Loucy (cell line): ENCODE measurements around the gene CCL15.

ENCODE experiments used
- H2AFZ ChIP-seq: fragments of 200-600 bp; sonication (generic); 2 replicates; pipeline ENCODE4 v1.6.0; 2016; ENCODE audit warnings: antibody characterized with exemption, mild to moderate bottlenecking, low read length, moderate library complexity
- H3F3A ChIP-seq: fragments of 200-600 bp; 2 replicates; pipeline ENCODE4 v1.6.0; 2016; ENCODE audit warnings: antibody characterized with exemption, low read depth, mild to moderate bottlenecking
- H3K27me3 ChIP-seq: fragments of 200-600 bp; sonication (generic); 2 replicates; pipeline ENCODE4 v1.6.1; 2014; ENCODE audit warnings: low read length, mild to moderate bottlenecking; ENCODE audit not compliant: insufficient read depth, poor library complexity, severe bottlenecking
- H3K36me3 ChIP-seq: fragments of 200-600 bp; sonication (generic); 2 replicates; pipeline ENCODE4 v1.6.1; 2016; ENCODE audit warnings: low read length; ENCODE audit not compliant: insufficient read depth
- H3K4me1 ChIP-seq: fragments of 200-600 bp; sonication (generic); 2 replicates; pipeline ENCODE4 v1.5.1; 2014; ENCODE audit warnings: low read length, mild to moderate bottlenecking; ENCODE audit not compliant: insufficient read depth, poor library complexity, severe bottlenecking
- H3K4me2 ChIP-seq: fragments of 200-600 bp; sonication (generic); 2 replicates; pipeline ENCODE4 v1.6.0; 2014; ENCODE audit warnings: antibody characterized with exemption, low read length, low read depth, mild to moderate bottlenecking; ENCODE audit not compliant: poor library complexity, severe bottlenecking
- H3K4me3 ChIP-seq: fragments of 200-600 bp; sonication (generic); 2 replicates; pipeline ENCODE4 v1.5.1; 2014; ENCODE audit warnings: low read length, mild to moderate bottlenecking, mixed read lengths; ENCODE audit not compliant: poor library complexity, severe bottlenecking
- H3K79me2 ChIP-seq: fragments of 200-600 bp; sonication (generic); 2 replicates; pipeline ENCODE4 v1.6.1; 2014; ENCODE audit warnings: low read length; ENCODE audit not compliant: insufficient read depth
- H3K9ac ChIP-seq: fragments of 200-600 bp; sonication (generic); 2 replicates; pipeline ENCODE4 v1.6.0; 2014; ENCODE audit warnings: mild to moderate bottlenecking, low read depth, low read length, moderate library complexity; ENCODE audit not compliant: poor library complexity, severe bottlenecking
- H3K9me2 ChIP-seq: fragments of 200-600 bp; sonication (generic); replicated peaks from 2 replicates; pipeline ENCODE4 v1.6.1; 2016; ENCODE audit warnings: low read depth, low read length, mixed read lengths
- H3K9me3 ChIP-seq: fragments of 200-600 bp; sonication (generic); 2 replicates; pipeline ENCODE4 v1.6.1; 2014; ENCODE audit warnings: mild to moderate bottlenecking, antibody characterized with exemption, low read length, low read depth; ENCODE audit not compliant: insufficient read depth
- H4K20me1 ChIP-seq: fragments of 200-600 bp; sonication (generic); 2 replicates; pipeline ENCODE4 v1.6.0; 2014; ENCODE audit warnings: antibody characterized with exemption, low read length, mild to moderate bottlenecking; ENCODE audit not compliant: insufficient read depth, poor library complexity, severe bottlenecking
- EZH2phosphoT487 ChIP-seq: fragments of 200-600 bp; IDR thresholded peaks from 2 replicates; pipeline ENCODE4 v1.6.1; 2018; ENCODE audit warnings: antibody characterized with exemption, mild to moderate bottlenecking, moderate library complexity, borderline replicate concordance
- TF ChIP-seq, protein P1 (sequence below): fragments of 200-600 bp; sonication (generic); conservative IDR thresholded peaks from 2 replicates; pipeline ENCODE4 v1.5.1; 2014; ENCODE audit warnings: mild to moderate bottlenecking, antibody characterized with exemption, low read length

CCL15 gene

DNA sequence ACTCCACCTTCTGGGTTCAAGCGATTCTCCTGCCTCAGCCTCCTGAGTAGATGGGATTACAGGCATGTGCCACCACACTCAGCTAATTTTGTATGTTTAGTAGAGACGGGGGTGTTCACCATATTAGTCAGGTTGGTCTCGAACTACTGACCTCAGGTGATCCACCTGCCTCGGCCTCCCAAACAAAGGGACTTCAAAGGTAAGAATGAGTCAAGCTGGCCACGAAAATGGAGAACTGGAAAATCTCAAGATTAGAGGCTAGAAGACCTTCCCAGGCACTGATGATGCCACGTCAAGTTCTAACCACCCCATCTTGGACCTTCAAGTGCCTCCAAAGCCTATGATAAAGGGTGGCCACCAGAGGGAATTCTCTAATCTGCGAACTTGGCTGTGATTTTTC lies 1.3 kb upstream of the CCL15 start:
- H3K79me2 ChIP-seq = no peaks in the 10 kb centered on the region
- TF ChIP-seq, protein P1, sequence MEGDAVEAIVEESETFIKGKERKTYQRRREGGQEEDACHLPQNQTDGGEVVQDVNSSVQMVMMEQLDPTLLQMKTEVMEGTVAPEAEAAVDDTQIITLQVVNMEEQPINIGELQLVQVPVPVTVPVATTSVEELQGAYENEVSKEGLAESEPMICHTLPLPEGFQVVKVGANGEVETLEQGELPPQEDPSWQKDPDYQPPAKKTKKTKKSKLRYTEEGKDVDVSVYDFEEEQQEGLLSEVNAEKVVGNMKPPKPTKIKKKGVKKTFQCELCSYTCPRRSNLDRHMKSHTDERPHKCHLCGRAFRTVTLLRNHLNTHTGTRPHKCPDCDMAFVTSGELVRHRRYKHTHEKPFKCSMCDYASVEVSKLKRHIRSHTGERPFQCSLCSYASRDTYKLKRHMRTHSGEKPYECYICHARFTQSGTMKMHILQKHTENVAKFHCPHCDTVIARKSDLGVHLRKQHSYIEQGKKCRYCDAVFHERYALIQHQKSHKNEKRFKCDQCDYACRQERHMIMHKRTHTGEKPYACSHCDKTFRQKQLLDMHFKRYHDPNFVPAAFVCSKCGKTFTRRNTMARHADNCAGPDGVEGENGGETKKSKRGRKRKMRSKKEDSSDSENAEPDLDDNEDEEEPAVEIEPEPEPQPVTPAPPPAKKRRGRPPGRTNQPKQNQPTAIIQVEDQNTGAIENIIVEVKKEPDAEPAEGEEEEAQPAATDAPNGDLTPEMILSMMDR = no peak
- no peak for TF ChIP-seq EZH2phosphoT487
- no peak overlapping the region for H2AFZ ChIP-seq
- H3K9me3 ChIP-seq = no peaks in the 10 kb centered on the region
- no peaks in the 10 kb centered on the region for H3K9me2 ChIP-seq
- H3F3A ChIP-seq = no peaks in the 10 kb centered on the region
- H3K27me3 ChIP-seq = no peaks in the 10 kb centered on the region
- H3K4me2 ChIP-seq = no peak overlapping the region
- H3K36me3 ChIP-seq = no peaks in the 10 kb centered on the region
- H3K4me3 ChIP-seq = no peak overlapping the region
- no peak overlapping the region for H3K9ac ChIP-seq
- peaks cover 9% of the 10 kb centered on the region for H3K4me1 ChIP-seq
- H4K20me1 ChIP-seq = no peaks in the 10 kb centered on the region

DNA sequence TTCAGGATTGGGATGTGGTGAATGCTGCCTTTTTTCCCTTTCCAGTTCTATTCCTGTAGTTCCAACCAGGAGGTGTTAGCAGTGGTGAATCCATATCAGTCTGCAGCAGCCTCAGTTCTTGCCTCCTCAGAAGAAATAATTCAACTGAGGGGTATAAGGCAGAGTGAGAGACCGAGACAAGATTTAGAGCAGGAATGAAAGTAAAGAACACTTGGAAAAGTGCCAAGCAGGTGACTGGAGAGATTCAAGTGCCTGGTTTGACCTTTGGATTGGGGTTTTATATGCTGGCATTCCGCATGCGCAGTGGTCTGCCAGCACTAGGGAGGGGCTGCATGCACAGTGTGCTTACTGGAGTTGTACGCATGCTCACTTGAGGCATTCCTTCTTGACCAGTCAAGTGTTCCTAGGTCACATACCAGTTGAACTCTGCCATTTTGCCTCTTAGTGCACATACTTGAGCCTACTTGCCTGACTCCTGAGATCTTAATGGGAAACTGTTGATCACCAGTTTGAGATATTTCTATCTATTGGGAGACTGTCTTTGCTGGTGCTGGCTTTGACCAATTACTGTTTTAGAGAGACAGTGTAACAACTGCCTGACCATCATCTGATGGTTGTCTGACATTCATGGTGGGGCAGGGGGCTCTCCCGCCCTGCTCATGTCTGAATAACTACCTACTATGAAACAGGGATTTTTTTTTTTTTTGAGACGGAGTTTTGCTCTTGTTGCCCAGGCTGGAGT lies 680 bp upstream of the CCL15 start:
- H3K9me2 ChIP-seq = no peaks in the 10 kb centered on the region
- H3K9me3 ChIP-seq = no peaks in the 10 kb centered on the region
- no peak overlapping the region for H3K4me3 ChIP-seq
- no peaks in the 10 kb centered on the region for H4K20me1 ChIP-seq
- no peaks in the 10 kb centered on the region for H3K27me3 ChIP-seq
- no peak overlapping the region for H3K4me2 ChIP-seq
- H2AFZ ChIP-seq = no peak overlapping the region
- no peaks in the 10 kb centered on the region for H3K36me3 ChIP-seq
- no peak for TF ChIP-seq EZH2phosphoT487
- TF ChIP-seq, protein P1 = no peak
- no peaks in the 10 kb centered on the region for H3F3A ChIP-seq
- no peaks in the 10 kb centered on the region for H3K79me2 ChIP-seq
- peaks cover 9% of the 10 kb centered on the region for H3K4me1 ChIP-seq
- H3K9ac ChIP-seq = no peak overlapping the region

DNA sequence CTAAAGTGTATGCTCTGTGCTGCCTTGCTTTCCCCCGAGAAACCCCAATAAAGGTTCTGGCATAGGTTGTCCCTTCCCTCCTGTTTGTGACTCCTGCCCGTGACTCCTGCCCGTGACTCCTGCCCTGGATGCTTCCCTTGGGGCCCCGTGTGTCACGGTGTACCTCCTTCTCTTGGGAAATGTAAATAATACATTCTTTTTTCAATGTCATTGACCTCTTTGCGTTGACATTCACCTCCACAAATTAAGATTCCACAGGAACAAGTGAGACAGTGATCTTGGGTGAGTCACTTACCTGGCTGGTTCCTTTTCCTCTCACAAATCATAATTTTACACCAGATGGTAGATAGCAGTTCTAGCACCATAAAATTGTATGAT lies 632 bp downstream of the CCL15 start:
- Histone ChIP-seq H3K79me2 (no peaks in the 10 kb centered on the region), H2AFZ (no peak overlapping the region), H3K4me1 (peaks cover 9% of the 10 kb centered on the region), H3K4me2 (no peak overlapping the region), H3K27me3 (no peaks in the 10 kb centered on the region), H4K20me1 (no peaks in the 10 kb centered on the region), H3F3A (no peaks in the 10 kb centered on the region), H3K9me3 (no peaks in the 10 kb centered on the region), H3K9me2 (no peaks in the 10 kb centered on the region), H3K4me3 (no peak overlapping the region), H3K9ac (no peak overlapping the region), H3K36me3 (no peaks in the 10 kb centered on the region)
- TF ChIP-seq, protein P1 = no peak
- no peak for TF ChIP-seq EZH2phosphoT487
